Activated naive CD4-positive, alpha-beta T cell treated with anti-CD3 and anti-CD28 coated beads for 36 hours (primary cell): Measurements from ENCODE around the gene CLEC4G. TPM values are rescaled to one million over a fixed set of nuclear protein-coding genes. Genes with fewer than 3 reads are reported as not detected.

Source experiments
- CTCF ChIA-PET: fragments of 350-600 bp; sonication (Branson Sonifier 250); formaldehyde crosslinking; loops from one replicate; lab custom pipeline; 2021; ENCODE audit warnings: antibody characterized with exemption; lab: Charles Lee
- DNase-seq: peaks from one replicate; pipeline ENCODE4 v3.0.0-alpha.2; 2020
- H3K27ac Mint-ChIP-seq: one replicate; pipeline ENCODE4 v1.8.0; 2021; ENCODE audit warnings: mild to moderate bottlenecking, mixed read lengths
- H3K27me3 Mint-ChIP-seq: one replicate; pipeline ENCODE4 v1.8.0; 2021; ENCODE audit warnings: low read depth, mixed read lengths
- H3K36me3 Mint-ChIP-seq: one replicate; pipeline ENCODE4 v1.8.0; 2021; ENCODE audit warnings: low read depth, mixed read lengths
- H3K4me1 Mint-ChIP-seq: one replicate; pipeline ENCODE4 v1.8.0; 2021; ENCODE audit warnings: low read depth, mixed read lengths
- H3K4me3 Mint-ChIP-seq: one replicate; pipeline ENCODE4 v1.8.0; 2021; ENCODE audit warnings: mild to moderate bottlenecking, moderate library complexity, mixed read lengths
- H3K9me3 Mint-ChIP-seq: one replicate; pipeline ENCODE4 v1.8.0; 2021; ENCODE audit warnings: mixed read lengths
- intact Hi-C: fragments of 100-400 bp; cut with micrococcal nuclease; formaldehyde crosslinking; loops from one replicate; pipeline ENCODE4 v1.15.1; 2023
- total RNA-seq, 2 experiments: library from RNA; stranded (reverse); gene quantifications; one replicate each; pipeline ENCODE4 v1.2.3, GENCODE V29; 2021

CLEC4G gene
- total RNA-seq, 2 experiments from 2014 or later, result not detected

DNA sequence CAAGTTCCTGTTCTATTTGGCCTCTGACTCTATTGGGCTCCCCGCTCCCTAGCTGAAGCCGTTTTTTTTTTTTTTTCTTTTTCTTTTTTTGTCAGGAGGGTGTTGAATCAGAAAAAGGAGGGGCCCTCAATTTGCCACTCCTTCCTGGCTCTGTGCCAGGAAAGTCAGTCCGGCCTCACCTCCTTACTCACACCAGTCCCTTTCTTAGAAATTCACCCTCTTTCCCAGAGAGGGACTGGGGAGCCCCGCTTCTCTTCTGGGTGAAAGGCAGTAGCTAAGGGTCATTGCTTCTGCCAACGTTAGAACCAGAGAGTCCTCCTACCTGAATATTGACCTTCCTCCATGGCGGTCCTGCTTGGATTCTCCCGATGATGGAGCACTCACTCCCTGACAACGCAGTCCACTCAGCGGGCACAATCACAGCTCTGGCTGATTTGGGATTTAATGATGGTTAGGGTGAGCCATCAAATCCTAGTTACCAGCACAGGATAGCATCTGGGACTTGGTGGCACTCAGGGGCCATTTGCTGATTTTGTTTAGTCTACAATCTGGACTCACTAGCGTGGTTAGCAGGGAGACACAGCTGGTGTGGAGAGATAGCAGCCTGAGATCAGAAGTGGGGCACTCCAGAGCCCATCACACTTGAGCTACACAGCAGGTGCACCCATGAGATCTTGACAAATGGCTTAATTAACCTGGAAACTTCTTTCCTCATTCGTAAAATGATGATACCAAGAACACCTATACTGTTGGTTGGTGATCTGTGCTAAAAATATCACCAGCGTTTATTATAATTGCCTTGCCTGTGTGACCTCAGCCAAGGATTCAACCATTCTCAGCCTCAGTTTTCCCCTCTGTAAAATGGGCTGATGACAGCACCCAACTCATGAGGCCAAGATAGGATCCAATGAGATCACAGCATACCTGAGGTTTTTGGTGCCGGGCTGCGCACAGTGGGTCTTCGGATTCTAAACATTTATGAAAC is 32.2 kb downstream of the CLEC4G start:
- H3K36me3 Mint-ChIP-seq, result no peaks in the 10 kb centered on the region
- peak overlapping the region; percentile 66 for H3K27ac Mint-ChIP-seq
- CTCF ChIA-PET, result interaction anchor here (0.6 to 1.6 kb wide), 3 partner anchors 15 to 131 kb away, joined by 3 to 5 read pairs (median 3); no protein-coding TSS in a partner anchor
- H3K27me3 Mint-ChIP-seq, result peaks cover 8% of the 10 kb centered on the region
- intact Hi-C loops, result loop anchor here (1.0 kb wide), 2 partner anchors 39 to 52 kb away; no protein-coding TSS in a partner anchor
- H3K9me3 Mint-ChIP-seq, result no peaks in the 10 kb centered on the region
- H3K4me1 Mint-ChIP-seq, result peaks cover 30% of the 10 kb centered on the region
- peak overlapping the region; percentile 22 for H3K4me3 Mint-ChIP-seq
- DNase-seq, result peak; percentile 77

DNA sequence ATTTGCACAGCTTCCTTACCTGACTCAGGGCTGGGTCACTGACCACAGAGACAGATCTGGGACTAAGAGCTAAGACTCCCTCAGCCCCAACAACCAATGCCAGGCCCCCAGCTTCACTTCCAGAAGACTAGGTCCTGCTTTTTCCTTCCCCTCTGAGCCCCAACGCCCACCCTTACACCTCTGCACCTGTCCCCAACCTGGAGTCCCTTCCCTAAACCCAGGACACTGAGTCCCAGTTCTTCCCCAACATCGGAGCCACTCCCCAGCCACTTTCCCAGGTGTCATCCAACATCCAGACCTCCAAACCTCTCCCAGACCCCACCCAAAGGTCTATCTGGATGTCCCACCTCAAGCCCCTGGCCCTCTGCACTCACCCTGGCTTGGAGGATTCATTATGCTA is 32.9 kb downstream of the CLEC4G start:
- CTCF ChIA-PET, result interaction anchor here (0.6 to 1.6 kb wide), 4 partner anchors 16 to 171 kb away, joined by 3 to 5 read pairs (median 3); no protein-coding TSS in a partner anchor
- H3K36me3 Mint-ChIP-seq, result no peaks in the 10 kb centered on the region
- H3K4me3 Mint-ChIP-seq, result peak overlapping the region; percentile 22
- peaks cover 28% of the 10 kb centered on the region for H3K4me1 Mint-ChIP-seq
- H3K27me3 Mint-ChIP-seq, result peaks cover 8% of the 10 kb centered on the region
- no peak for DNase-seq
- no peaks in the 10 kb centered on the region for H3K9me3 Mint-ChIP-seq
- H3K27ac Mint-ChIP-seq, result peak overlapping the region; percentile 66
- intact Hi-C loops, result loop anchor here (1.0 kb wide), 2 partner anchors 39 to 52 kb away; no protein-coding TSS in a partner anchor

DNA sequence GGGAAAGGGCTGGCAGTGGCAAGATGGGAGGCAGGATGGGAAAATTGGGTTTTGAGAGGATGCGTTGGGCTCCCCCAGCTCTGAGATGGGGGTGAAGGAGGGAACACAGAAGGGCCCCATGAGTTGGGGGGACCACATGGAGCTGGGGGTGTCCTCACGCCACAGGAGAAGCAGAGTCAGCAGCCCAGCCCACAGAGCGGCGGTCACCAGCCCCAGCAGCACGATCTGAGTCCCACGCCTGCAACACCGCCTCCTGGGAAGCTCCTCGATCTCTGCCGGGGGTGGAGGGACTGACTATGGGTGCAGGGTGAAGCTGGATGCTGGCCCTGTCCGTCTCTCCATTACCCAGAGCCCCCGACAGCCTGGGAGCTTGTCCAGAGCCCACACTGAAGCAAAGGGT is 33.3 kb downstream of the CLEC4G start:
- H3K4me3 Mint-ChIP-seq, result no peak overlapping the region
- peaks cover 25% of the 10 kb centered on the region for H3K4me1 Mint-ChIP-seq
- DNase-seq, result no peak
- CTCF ChIA-PET, result interaction anchor here (0.6 to 1.6 kb wide), 4 partner anchors 18 to 171 kb away, joined by 3 to 5 read pairs (median 3); partner anchors contain the start of gene TRAPPC5
- intact Hi-C loops, result no loop called here
- no peaks in the 10 kb centered on the region for H3K9me3 Mint-ChIP-seq
- H3K27ac Mint-ChIP-seq, result no peak overlapping the region
- H3K36me3 Mint-ChIP-seq, result no peaks in the 10 kb centered on the region
- H3K27me3 Mint-ChIP-seq, result peaks cover 8% of the 10 kb centered on the region

DNA sequence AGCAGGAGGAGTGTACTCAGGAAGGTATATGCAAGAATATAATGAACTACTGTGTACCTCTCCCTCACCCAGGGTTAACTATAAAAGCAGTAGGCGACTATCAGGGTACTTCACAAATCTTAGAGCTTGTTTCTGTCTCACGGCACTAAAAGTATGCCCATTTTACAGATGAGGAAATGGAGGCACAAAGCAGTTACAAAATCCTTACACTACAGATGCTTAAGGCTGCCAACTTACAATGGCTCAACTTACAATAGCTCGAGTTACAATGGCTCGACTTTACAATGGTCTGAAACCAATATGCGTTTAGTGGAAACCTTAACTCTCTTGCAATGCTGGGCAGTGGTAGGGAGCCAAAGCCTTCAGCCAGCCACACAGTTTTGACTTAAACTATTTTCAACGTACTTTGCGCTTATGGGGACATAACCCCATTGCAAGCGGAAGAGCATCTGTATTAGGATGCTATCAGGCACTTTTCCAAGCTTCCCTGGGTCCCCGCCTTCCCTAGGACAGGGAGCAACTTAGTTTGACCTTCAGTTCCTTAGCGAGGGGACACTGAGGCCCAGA is 34.1 kb downstream of the CLEC4G start:
- Mint-ChIP-seq H3K27me3 (peaks cover 8% of the 10 kb centered on the region), H3K4me3 (no peak overlapping the region), H3K9me3 (no peaks in the 10 kb centered on the region), H3K4me1 (peaks cover 25% of the 10 kb centered on the region), H3K36me3 (no peaks in the 10 kb centered on the region), H3K27ac (no peak overlapping the region)
- no peak for DNase-seq
- CTCF ChIA-PET, result interaction anchor here (1.1 to 1.6 kb wide), 3 partner anchors 18 to 102 kb away, joined by 3 to 5 read pairs (median 4); partner anchors contain the start of gene TRAPPC5
- intact Hi-C loops, result no loop called here

DNA sequence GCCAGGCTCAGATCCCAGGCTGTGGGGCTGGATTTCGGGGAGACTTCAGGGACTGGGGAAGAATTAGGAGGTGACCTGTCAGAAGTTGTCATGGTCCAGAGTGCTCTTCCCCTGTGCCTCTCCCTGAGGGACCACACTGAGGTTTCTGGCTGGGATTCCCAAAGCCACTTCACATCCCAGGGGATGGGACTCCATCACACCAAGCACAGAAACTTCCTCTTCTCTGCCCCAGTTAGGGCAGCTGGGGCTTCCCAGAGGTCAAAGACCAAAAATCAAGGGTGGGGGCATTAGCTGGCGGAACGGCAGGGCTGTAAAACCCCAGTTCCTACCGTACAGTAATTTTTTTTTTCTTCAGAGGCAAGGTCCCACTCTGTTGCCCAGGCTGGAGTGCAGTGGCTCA is 37.4 kb downstream of the CLEC4G start:
- intact Hi-C loops, result no loop called here
- no peak for DNase-seq
- Mint-ChIP-seq H3K36me3 (no peaks in the 10 kb centered on the region), H3K27ac (no peak overlapping the region), H3K4me3 (no peak overlapping the region), H3K9me3 (no peaks in the 10 kb centered on the region), H3K4me1 (peaks cover 17% of the 10 kb centered on the region), H3K27me3 (peaks cover 8% of the 10 kb centered on the region)
- CTCF ChIA-PET, result no interaction called here

DNA sequence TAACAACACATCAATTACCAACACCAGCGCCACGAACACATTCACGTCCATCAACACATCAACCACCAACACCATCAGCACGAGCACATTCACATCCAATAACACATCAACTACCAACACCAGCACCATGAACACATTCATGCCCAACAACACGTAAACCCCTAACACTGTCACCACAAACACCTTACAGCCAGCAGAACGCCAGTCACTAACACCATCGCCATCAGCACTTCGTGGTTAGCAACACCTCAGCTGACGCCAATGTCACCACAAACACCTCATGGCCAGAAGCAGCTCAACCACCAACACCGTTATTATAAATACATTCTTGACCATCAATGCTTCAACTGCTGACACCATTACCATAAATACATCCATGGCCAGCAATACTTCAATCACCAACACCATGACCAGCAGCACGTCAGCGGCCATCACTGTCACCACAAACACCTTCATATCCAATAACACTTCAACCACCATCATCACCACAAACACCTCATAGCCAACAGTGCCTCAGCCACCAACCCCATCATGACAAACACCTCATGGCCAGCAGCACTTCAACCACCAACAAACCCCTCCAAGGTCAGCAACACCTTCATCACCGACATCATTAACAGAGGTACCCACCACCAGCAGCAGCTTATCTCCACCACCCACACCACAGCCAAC is 39.4 kb downstream of the CLEC4G start:
- DNase-seq, result no peak
- peaks cover 2% of the 10 kb centered on the region for H3K4me1 Mint-ChIP-seq
- CTCF ChIA-PET, result no interaction called here

DNA sequence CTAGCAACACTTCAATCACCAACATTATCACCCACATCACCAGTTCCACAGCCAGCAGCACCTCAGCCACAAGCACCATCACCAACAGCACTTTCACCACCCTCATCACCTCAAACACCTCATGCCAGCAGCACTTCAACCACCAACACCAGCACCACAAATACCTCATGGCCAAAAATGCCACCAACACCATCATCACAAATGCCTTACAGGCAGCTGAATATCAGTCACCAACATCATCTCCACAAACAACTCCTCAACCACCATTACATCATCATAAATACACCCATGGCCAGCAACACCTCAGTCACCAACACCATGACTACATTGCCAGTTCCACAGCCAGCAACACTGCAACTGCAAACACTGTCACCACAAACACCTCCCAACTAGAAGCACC is 40.4 kb downstream of the CLEC4G start:
- intact Hi-C loops, result no loop called here
- no peak overlapping the region for H3K27ac Mint-ChIP-seq
- no peaks in the 10 kb centered on the region for H3K27me3 Mint-ChIP-seq
- H3K36me3 Mint-ChIP-seq, result no peaks in the 10 kb centered on the region
- no peaks in the 10 kb centered on the region for H3K9me3 Mint-ChIP-seq
- CTCF ChIA-PET, result interaction anchor here (0.6 kb wide), 1 partner anchor 50 kb away, joined by 3 read pairs; no protein-coding TSS in a partner anchor
- peaks cover 2% of the 10 kb centered on the region for H3K4me1 Mint-ChIP-seq
- no peak for DNase-seq
- H3K4me3 Mint-ChIP-seq, result no peak overlapping the region

More for the DNA sequence above, 39.4 kb downstream of the CLEC4G start:
- Mint-ChIP-seq H3K36me3 (no peaks in the 10 kb centered on the region), H3K9me3 (no peaks in the 10 kb centered on the region), H3K27ac (no peak overlapping the region), H3K4me3 (no peak overlapping the region), H3K27me3 (no peaks in the 10 kb centered on the region)
- intact Hi-C loops, result no loop called here

DNA sequence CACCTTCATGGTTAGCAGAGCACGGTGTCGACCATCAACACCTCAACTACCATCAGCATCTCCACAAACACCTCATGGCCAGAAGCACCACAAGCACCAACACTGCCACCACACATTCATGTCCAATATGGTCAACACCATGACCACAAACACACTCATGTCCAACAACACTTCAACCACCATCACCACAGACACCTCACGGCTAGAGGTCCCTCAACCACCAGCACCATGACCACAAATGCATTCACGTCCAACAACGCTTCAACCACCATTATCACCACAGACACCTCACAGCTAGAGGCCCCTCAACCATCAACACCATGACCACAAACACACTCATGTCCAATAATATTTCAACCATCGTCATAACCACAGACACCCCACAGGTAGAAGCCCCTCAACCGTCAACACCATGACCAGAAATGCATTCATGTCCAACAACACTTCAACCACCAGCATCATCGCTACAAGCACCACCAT is 41.1 kb downstream of the CLEC4G start:
- H3K36me3 Mint-ChIP-seq, result no peaks in the 10 kb centered on the region
- DNase-seq, result no peak
- intact Hi-C loops, result no loop called here
- H3K4me3 Mint-ChIP-seq, result no peak overlapping the region
- no peaks in the 10 kb centered on the region for H3K27me3 Mint-ChIP-seq
- CTCF ChIA-PET, result interaction anchor here (0.6 kb wide), 1 partner anchor 50 kb away, joined by 3 read pairs; no protein-coding TSS in a partner anchor
- H3K27ac Mint-ChIP-seq, result no peak overlapping the region
- peaks cover 2% of the 10 kb centered on the region for H3K4me1 Mint-ChIP-seq
- H3K9me3 Mint-ChIP-seq, result no peaks in the 10 kb centered on the region

DNA sequence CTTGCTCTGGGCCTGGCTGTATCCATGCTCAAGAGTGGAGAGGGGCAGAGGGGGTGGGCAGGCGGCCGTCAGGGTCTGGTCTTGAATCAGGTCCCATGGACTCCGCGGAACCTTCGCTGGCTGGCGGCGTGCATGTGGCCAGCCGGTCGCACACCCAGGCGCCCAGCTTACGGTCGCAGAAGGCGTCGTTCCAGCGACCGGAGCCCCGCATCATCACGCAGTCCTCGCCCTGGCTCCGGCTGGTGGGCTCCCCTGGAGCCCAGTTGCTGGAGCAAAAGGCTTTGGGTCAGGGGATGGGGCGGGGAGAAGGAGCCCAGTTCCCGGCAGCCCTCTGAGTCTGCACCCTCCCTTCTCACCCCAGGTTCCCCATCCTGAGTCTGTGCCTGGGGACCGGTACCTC is 42.7 kb downstream of the CLEC4G start:
- DNase-seq, result no peak
- intact Hi-C loops, result no loop called here
- Mint-ChIP-seq H3K27me3 (no peaks in the 10 kb centered on the region), H3K4me1 (peaks cover 2% of the 10 kb centered on the region), H3K27ac (no peak overlapping the region), H3K36me3 (no peaks in the 10 kb centered on the region), H3K9me3 (no peaks in the 10 kb centered on the region), H3K4me3 (no peak overlapping the region)
- CTCF ChIA-PET, result no interaction called here

DNA sequence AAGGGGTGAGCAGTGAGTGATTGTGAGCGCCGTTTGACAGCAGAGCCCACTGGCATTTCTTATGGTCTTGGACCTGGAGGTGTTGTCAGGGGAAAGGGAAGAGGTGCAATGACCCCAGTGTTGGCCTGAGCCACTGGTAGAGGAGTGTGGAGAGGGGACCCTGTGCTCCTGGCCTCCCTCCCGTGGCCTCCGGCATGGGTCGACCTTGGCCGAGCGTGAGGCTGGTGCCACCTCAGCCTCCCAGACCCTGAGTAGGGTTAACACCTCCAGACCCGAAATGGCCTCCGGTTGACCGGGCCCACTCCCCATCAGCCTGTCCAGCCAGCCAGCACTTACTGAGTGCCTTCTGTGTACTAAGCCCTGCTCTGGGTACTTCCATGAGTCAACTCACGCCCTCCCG is 44.7 kb downstream of the CLEC4G start:
- CTCF ChIA-PET, result no interaction called here
- Mint-ChIP-seq H3K4me3 (no peak overlapping the region), H3K36me3 (peaks cover 8% of the 10 kb centered on the region)

DNA sequence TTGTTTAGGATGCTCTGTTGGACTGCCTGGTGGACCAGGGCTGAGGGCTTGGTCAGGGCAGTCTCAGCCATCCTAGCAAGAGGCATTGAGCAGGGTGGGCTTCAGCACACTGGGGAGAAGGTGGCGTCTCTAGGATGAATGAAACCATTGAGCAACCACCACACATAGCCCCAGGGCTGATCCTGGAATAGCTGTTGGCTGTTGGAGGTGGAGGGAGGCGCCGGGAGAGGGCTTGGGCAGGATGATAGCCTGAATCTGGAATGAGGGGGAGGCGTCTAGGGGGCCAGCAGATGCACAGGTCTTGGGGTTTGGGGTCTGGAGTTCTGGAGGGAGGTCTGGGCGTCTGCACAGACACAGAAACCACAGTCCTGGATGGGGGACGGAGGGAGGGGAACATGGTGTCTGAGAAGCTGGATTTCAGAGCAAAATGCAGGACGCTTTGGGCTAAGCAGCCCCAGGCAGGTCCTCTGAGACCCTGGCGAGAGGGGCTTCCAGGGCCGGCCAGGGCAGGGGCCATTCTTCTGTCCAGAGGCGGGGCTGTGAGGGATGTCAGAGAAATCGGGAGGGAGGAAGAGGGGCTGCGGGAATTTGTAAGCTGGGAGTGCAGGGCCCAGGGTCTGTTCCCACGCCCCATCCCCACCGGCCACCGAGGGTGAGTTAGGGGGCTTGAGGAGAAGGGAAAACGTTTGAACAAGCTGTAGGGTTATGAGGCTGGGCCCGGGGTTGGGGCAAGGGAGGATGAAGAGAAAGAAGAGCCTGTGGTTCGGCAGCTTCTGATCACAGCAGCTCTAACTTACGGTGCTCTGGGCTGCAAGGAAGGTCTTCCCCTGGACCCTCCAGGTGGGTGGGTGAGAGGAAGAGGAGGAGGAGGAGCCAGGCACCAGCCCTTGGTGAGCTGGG is 46.1 kb downstream of the CLEC4G start:
- no peaks in the 10 kb centered on the region for H3K9me3 Mint-ChIP-seq
- DNase-seq, result no peak
- intact Hi-C loops, result no loop called here
- CTCF ChIA-PET, result interaction anchor here (0.8 to 3.0 kb wide), 2 partner anchors 114 to 116 kb away, joined by 3 to 10 read pairs; no protein-coding TSS in a partner anchor
- H3K27me3 Mint-ChIP-seq, result no peaks in the 10 kb centered on the region
- H3K27ac Mint-ChIP-seq, result no peak overlapping the region
- H3K4me3 Mint-ChIP-seq, result no peak overlapping the region
- peaks cover 9% of the 10 kb centered on the region for H3K4me1 Mint-ChIP-seq
- H3K36me3 Mint-ChIP-seq, result peaks cover 10% of the 10 kb centered on the region

More for the DNA sequence above, 44.7 kb downstream of the CLEC4G start:
- Mint-ChIP-seq H3K27ac (no peak overlapping the region), H3K9me3 (no peaks in the 10 kb centered on the region), H3K27me3 (no peaks in the 10 kb centered on the region), H3K4me1 (peaks cover 5% of the 10 kb centered on the region)
- intact Hi-C loops, result no loop called here
- DNase-seq, result no peak
